Peyer's patch (tissue), 4 donors: Measurements from ENCODE around the gene GNAS. TPM values are rescaled to one million over a fixed set of nuclear protein-coding genes. Genes with fewer than 3 reads are reported as not detected.

ENCODE experiments used
- DNase-seq, 3 donors: peaks; one replicate each; pipeline ENCODE4 v3.0.0-alpha.2; 2017 to 2019
- H3K27ac ChIP-seq, 4 donors: fragments of 200-600 bp; sonication (generic); one replicate each; pipeline ENCODE4 v1.5.1; 2016 to 2019
- H3K27me3 ChIP-seq, 2 donors: fragments of 200-600 bp; sonication (generic); one replicate each; pipeline ENCODE4 v1.5.1; 2019
- H3K36me3 ChIP-seq, 3 donors: fragments of 200-600 bp; sonication (generic); one replicate each; pipeline ENCODE4 v1.5.1; 2016 to 2019
- H3K4me1 ChIP-seq, 4 donors: fragments of 200-600 bp; sonication (generic); one replicate each; pipeline ENCODE4 v1.5.1; 2016 to 2019
- H3K4me3 ChIP-seq, 4 donors: fragments of 200-600 bp; sonication (generic); 1 replicate in 3 of 4; 2 replicates in 1 of 4; pipeline ENCODE4 v1.5.1; 2016 to 2019; ENCODE audit warnings: mild to moderate bottlenecking in 1 of 4
- H3K9me3 ChIP-seq, 4 donors: fragments of 200-600 bp; sonication (generic); one replicate each; pipeline ENCODE4 v1.5.1; 2016 to 2019; ENCODE audit warnings: mild to moderate bottlenecking in 1 of 4
- POLR2A ChIP-seq, 2 donors: fragments of 450-650 bp; IDR thresholded peaks; one replicate each; pipeline ENCODE4 v1.5.1; 2017; ENCODE audit warnings: antibody characterized with exemption in 2 of 2, mild to moderate bottlenecking in 2 of 2, moderate library complexity in 2 of 2
- total RNA-seq, 4 donors: library from RNA; depleted of rRNA; stranded (reverse); fragments of >200 nt; gene quantifications; one replicate each; pipeline ENCODE4 v1.1.0, GENCODE V29; 2016
- TF ChIP-seq, protein P1 (sequence below), 6 experiments: fragments of 450-650 bp in 4 of 6; fragments of 200-600 bp in 2 of 6; sonication (generic) in 1 of 6; IDR thresholded peaks; one replicate each; pipeline ENCODE4 v1.5.1; 2017 to 2019; ENCODE audit warnings: antibody characterized with exemption in 6 of 6, mild to moderate bottlenecking in 3 of 6, moderate library complexity in 1 of 6

The GNAS gene
- total RNA-seq, 4 donors from 2014 or later: 382 to 889 (median 658) TPM

DNA sequence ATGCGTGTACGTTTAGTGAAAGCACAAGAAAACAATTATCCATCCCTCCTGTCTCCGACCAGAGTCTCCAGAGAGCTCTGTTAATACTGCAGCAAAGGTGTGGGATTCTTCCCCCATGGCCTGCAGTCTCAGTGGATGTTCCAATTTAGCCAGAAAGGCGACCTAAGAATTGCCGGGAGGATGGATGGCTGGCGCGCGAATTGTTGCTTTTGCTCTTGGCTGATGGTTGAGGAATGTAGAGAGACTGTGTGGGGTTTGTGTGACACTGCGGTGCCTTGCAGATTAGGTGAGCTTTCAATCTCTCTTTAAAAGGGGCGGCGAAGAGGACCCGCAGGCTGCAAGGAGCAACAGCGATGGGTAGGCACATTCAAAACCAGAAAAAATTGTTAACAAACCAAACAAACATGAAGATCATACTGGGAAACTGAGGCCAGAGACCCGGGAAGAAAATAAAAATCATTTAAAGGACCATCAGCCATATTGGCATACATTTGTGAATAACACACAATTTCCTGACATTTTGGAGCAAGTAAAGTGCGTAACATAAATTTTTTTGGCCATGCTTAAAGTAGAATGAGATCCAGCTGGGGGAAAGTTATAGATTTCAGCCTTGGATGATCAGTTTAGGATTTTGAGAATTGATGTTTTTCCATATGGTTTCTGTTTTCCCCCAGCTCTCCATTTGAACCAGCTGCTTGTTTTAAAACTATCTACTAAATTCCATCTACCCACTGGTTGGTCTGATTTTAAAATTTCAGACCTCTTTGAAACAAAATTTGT lies 46.3 kb downstream of the GNAS start:
- H3K9me3 ChIP-seq: no peaks in the 10 kb centered on the region
- TF ChIP-seq, protein P1, sequence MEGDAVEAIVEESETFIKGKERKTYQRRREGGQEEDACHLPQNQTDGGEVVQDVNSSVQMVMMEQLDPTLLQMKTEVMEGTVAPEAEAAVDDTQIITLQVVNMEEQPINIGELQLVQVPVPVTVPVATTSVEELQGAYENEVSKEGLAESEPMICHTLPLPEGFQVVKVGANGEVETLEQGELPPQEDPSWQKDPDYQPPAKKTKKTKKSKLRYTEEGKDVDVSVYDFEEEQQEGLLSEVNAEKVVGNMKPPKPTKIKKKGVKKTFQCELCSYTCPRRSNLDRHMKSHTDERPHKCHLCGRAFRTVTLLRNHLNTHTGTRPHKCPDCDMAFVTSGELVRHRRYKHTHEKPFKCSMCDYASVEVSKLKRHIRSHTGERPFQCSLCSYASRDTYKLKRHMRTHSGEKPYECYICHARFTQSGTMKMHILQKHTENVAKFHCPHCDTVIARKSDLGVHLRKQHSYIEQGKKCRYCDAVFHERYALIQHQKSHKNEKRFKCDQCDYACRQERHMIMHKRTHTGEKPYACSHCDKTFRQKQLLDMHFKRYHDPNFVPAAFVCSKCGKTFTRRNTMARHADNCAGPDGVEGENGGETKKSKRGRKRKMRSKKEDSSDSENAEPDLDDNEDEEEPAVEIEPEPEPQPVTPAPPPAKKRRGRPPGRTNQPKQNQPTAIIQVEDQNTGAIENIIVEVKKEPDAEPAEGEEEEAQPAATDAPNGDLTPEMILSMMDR (IDR thresholded peaks at IDR 0.05): no peak
- TF ChIP-seq POLR2A (IDR thresholded peaks at IDR 0.05): no peak
- peaks cover 0 to 44% (median 7%) of the 10 kb centered on the region in 4 donors for H3K4me1 ChIP-seq
- no peak for DNase-seq
- H3K4me3 ChIP-seq: no peak overlapping the region
- peaks cover 0 to 24% (median 0%) of the 10 kb centered on the region in 3 donors for H3K36me3 ChIP-seq
- no peaks in the 10 kb centered on the region for H3K27me3 ChIP-seq
- no peak overlapping the region for H3K27ac ChIP-seq

DNA sequence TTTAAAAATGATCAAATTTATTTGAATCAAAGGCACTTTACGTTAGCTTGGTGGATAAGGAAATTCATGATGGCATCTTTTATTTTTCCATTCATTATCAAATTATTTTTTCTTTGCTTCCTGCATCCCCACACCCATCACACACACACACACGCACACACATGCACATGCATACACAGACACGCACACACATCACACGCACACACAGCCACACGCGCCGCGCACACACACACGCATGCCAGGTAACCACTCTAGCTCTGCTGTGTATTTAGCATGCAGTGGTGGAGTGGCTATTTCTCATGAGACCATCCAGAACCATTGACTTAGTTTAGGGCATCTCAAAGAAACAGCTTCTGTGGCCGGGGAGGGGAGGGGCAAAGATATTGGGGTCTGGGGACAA lies 47.0 kb downstream of the GNAS start:
- TF ChIP-seq, protein P1 (IDR thresholded peaks at IDR 0.05): no peak
- TF ChIP-seq POLR2A (IDR thresholded peaks at IDR 0.05): no peak
- Histone ChIP-seq H3K9me3 (no peaks in the 10 kb centered on the region), H3K4me1 (peaks cover 0 to 38% (median 5%) of the 10 kb centered on the region in 4 donors), H3K27me3 (no peaks in the 10 kb centered on the region), H3K27ac (no peak overlapping the region), H3K4me3 (no peak overlapping the region), H3K36me3 (peaks cover 0 to 31% (median 0%) of the 10 kb centered on the region in 3 donors)
- DNase-seq: no peak

DNA sequence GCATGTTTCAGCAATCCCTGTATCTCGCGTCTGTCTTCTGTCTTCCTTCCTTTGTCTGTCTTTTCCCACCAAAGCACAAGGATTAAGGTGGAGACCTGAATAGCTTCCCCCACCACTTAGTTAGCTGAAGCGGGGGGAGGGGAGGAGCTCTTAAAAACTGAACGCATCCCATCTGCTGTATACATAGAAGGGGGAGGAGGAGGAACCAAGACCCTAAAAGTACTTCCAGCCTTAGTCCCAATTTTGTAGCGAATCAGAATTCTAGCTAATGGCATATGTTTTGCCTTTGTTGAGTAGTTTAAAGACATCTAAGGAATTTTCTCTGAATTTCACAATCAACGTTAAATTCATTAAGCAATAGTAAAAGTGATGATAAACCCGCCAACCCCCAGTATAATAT lies 47.9 kb downstream of the GNAS start:
- no peak overlapping the region for H3K4me3 ChIP-seq
- H3K27ac ChIP-seq: no peak overlapping the region
- no peak for TF ChIP-seq POLR2A (IDR thresholded peaks at IDR 0.05)
- TF ChIP-seq, protein P1 (IDR thresholded peaks at IDR 0.05): no peak
- H3K36me3 ChIP-seq: peaks cover 0 to 39% (median 0%) of the 10 kb centered on the region in 3 donors
- no peak for DNase-seq
- peaks cover 0 to 29% (median 1%) of the 10 kb centered on the region in 4 donors for H3K4me1 ChIP-seq
- no peaks in the 10 kb centered on the region for H3K9me3 ChIP-seq
- no peaks in the 10 kb centered on the region for H3K27me3 ChIP-seq

DNA sequence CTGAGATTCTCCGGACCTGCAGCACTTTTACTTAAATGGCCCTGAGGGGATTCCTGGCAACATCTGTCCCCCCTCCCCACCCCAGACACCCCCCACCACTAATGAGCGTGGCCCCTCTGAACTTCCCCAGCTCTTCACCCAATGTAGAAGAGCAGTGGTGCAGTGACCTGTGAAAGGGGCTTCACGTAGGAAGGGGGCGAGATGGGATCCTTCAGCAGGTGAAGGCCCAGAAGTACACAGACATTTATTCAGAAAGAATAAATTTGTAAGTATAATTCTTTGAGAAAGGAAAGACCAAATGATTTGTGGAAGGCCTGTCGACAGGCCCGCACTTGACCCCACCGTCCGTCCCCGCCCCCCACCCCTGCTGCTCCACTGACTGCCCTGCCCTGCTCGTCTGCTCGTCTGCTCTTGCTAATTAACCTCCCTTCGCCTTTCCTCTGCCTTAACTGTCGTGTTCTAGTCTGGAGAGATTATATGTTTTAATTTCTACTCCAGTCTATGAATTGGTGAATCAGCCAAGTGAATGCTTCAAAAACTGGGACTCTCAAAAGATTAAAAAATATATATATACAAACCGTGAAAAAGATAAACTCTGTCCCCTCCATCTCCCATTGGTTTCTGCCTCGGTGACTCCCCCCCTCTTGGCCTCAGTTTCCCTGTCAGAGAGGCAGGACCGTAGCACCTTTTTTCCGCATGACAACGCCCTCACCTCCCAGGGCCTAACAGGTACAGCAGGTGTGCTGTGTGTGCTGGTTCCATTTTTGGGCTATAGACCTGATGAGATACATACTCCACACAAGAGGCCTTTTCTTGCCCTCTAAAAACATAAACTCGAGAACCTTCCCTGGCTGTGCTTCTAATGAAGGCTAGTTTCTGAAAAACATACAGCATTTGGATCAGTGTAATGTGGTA lies 49.2 kb downstream of the GNAS start:
- Histone ChIP-seq H3K36me3 (peaks cover 0 to 46% (median 0%) of the 10 kb centered on the region in 3 donors), H3K4me3 (no peak overlapping the region), H3K9me3 (no peaks in the 10 kb centered on the region), H3K27ac (no peak overlapping the region), H3K4me1 (peaks cover 0 to 22% (median 0%) of the 10 kb centered on the region in 4 donors), H3K27me3 (no peaks in the 10 kb centered on the region)
- TF ChIP-seq, protein P1 (IDR thresholded peaks at IDR 0.05): no peak
- TF ChIP-seq POLR2A (IDR thresholded peaks at IDR 0.05): no peak
- DNase-seq: no peak

DNA sequence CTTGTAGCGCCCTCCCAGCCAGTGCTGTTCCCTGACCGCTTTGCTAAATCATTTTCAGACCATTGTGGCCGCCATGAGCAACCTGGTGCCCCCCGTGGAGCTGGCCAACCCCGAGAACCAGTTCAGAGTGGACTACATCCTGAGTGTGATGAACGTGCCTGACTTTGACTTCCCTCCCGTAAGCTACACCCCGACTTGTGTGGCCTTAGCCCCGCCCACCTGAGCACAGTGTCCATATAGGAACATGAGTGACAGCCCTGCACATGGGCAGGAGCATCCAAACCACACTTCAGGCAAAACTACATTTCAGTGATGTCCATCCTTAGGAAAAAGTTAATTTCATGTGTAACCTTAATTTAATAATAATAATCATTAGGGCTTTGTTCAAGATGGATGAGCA lies 51.1 kb downstream of the GNAS start:
- TF ChIP-seq POLR2A (IDR thresholded peaks at IDR 0.05): no peak
- TF ChIP-seq, protein P1 (IDR thresholded peaks at IDR 0.05): no peak
- DNase-seq: no peak
- Histone ChIP-seq H3K4me3 (no peak overlapping the region), H3K27ac (no peak overlapping the region), H3K27me3 (no peaks in the 10 kb centered on the region), H3K9me3 (no peaks in the 10 kb centered on the region), H3K36me3 (peaks cover 0 to 49% (median 0%) of the 10 kb centered on the region in 3 donors), H3K4me1 (peaks cover 0 to 24% (median 6%) of the 10 kb centered on the region in 4 donors)
